ENCODE data around the gene MACROH2A2.
"Not testable (repeated sequence)": the region's sequence is repeated elsewhere in the genome, so short reads cannot be mapped to it uniquely, and the experiment has no call there.

The MACROH2A2 gene

DNA sequence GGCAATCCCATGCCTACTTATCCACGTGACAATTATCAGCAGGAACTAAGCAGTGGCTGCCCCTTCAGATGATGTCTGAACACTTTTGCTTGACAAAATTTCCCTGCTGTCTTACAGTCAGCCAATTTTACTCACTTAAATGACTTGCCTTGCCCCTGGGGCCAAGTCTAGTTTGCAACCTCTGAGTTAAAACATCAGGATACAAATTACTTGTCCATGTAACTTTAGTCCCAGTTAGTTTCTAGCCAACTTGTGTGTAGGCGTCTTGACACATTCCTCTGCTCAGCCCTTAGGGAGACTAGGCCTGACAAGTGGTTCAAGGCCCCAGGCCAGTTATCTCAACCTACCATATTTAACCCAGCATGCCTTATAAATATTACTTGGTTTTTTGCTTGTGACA is 105.5 kb downstream of the MACROH2A2 start:
- DNase-seq (ENCODE audit: low read depth) = no peak

- not testable (repeated sequence) for DNase-seq (ENCODE audit: low read depth)
These were observed 106.7 kb downstream of the MACROH2A2 start for GRCh38 chr10:70159366-70159765.

DNA sequence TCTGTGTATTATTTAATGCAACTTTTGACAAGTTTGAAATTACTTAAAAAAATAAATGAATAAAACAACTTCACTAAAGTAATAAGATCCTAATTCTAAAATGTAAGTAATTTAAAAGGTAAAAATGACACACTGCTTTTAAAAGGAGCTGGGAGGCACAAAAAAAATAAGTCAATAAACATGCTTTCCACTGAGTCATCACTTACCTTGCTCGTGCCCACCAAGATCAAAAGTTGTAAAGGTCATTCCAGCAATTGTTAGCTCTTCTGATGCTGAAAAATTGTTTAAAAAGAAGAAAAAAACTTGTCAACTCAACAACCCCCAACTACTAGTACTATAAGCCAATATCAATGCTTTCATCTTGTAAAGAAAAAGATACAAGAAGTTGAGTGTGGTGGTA is 108.2 kb downstream of the MACROH2A2 start:
- DNase-seq (ENCODE audit: low read depth) = no peak

All from EH (cell line).